SW480 (cell line): ENCODE results near the gene LIX1.

Experiments
- DNase-seq: peaks from one replicate; pipeline ENCODE4 v3.0.0-alpha.2; 2016; ENCODE audit warnings: low spot score

Gene LIX1

DNA sequence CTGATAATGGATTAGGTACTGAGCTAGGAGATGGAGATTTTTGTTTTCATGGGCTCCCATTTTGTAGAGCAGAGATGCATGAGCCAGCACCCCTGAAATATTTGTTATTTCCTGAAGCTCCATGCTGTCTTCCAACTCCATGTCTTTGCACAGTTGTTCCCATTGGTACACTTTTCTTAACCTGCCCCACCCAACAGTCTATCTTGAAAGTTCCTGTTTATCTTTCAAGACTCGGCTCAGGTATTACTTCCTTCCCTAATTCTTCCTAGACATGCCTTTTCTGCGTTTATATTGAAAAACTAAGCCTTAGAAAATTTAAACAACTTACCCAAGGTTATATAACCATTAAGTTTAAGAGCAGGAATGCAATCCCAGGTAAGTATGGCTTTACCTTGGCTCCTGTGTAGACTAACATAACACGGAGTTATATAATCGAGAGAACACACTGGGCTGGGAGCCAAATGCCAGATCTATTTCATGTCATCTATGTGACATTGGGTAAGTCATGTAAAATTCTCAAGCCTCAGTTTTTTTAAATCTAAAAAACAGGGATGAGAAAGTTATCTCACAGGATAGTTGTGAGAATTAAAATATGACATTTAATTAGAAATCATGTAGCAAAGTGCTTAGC is 67.4 kb downstream of the LIX1 start:
- no peak for DNase-seq

DNA sequence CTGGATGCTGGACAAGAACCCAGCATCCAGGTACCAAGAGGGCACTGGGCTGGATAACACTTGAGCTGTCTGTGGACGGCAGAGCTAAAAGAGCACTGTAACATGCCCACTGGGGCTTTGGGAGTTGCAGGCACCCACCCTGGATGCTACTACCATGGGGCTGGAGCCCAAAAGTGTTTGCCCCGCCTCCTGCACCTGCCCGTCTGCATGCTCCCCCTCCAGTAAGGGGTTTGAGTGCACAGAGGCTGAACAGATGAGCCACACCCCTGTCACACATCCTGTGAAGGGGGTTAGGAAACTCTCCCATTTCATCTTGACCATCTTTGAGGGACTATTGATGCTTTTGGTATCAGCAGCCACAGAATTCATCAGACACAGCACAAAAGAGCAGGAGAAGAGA is 69.0 kb downstream of the LIX1 start:
- DNase-seq = no peak

DNA sequence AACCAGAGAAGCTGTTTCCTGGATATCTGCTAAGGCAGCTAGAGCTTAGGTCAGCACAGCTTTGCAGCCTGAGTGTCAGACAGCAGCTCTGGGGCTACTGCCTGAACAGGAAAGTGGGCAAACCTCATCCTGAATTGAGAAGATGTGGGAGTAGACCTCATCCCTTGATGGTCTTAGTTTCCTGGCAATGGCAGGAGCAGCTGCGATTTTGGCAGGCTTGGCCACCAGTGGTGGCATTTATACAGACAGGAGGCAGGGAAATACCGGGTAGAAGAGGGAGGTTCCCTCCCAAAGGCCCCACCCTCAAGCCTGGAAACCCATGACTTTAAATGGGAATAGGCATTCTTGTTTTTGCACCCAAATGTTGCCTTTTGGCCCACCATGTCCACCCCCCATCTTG is 69.7 kb downstream of the LIX1 start:
- no peak for DNase-seq

DNA sequence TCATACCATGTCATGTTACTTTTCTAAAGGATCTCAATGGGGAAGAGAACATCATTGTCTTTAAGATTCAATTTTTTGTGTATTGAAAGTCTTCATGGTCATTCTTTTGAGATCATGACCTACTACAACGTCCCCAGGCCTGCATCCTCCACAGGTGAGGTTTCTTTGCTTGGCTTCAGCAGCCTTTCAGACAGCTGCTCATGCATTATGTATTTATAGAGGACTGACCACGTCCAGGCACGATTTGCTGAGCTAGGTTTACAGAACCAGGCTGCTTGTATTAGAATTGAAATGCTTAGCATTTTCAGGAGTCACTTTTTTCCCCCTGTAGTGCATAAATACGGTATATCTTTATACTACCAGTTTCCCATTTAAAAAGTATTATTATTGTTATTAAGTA is 70.4 kb downstream of the LIX1 start:
- DNase-seq = no peak

DNA sequence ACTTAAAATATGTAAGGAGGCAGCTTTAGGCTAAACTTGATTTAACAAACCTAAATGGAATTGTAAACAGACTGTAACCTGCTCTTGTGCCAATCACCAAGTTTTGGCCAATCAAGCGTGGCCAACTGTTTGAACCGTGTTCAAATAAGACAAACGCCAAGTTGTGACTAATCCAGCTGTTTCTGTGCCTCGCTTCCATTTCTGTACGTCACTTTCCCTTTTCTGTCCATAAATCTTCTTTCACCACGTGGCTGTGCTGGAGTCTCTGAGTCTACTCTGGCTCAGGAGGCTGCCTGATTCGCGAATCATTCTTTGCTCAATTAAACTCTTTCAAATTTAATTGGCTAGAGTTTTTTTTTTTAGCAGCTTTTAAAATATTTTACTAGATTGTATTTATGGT is 71.3 kb downstream of the LIX1 start:
- DNase-seq = no peak

DNA sequence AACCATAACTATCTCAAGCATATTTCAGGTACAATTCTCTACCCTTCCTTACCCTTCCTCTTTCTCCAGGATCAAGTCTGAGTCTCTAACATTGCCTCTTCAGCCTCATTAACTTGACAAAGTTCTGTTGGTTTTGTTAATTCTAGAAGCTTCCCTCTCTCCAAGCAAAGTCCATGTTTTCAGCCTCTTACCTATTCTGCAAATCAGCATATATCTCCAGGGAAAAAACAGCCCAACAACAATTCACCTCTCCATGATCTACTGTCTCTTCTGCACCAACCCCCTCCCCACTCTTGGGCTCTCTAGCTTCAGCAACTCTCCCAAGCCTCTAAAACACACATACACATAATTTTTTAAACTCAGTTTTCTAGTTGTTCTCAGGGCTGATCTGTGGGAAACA is 72.2 kb downstream of the LIX1 start:
- no peak for DNase-seq

DNA sequence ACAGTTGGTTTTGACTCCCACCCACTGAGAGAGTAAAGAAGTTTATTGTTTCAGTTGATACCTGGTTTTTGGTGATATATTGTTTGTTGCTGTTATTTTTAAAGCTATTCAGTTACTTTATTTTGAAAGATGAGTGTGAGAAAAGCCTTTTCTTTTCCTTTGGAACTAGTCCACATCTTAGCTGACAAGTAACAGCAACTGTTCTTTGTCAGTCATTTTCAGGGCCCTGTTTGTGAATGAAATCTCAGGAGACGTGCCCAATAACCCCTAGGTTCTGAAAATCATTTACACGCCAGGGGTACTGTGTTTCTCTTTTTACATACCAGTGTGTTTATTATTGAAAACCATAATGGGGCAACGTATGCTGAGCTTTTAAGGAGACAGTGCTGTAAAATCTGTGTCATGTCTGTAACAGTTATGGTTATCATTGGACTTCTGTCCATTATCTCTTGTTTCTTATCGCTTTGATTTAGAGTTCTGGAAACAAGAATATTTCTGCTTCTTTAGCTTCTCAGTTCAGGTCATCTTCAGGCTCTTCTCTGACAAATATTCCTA is 75.0 kb downstream of the LIX1 start:
- DNase-seq = no peak

DNA sequence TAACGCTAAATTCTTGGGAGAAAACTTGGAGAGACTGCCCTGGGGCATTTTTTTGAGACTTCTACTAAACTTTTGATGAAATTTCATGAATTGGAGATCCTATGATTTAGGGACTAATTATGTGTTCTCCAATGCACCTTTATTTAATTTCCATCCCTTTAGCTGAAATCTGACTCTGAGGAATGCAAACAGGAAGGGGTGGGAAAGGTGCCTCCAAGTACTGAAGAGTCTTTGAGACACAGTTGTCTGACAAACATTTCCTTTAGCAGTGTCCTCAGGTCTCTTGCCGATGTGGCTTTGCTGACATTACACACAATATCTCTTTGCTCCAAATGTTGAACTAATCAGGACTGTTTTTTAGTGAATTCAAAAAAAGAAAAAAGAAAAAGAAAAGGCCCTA is 76.9 kb downstream of the LIX1 start:
- DNase-seq = no peak

DNA sequence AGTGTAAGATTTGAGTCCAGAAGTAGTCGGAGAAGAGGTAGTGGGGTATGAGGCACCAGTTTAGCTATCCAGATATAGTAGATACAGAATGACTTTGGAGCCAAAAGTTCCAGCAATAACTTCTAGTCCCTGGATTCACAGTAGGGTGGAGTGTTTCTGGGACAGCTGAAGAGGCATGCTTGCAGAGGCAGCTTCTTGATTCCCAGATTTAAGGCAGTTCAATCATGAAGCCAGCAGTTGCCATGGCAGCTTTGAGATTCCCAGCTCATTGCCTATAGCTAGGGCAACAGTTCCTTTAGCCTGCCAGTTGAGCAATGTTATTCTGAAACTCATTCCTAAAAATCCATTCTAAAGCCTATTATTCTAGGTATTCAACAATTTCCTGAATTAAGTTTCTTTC is 79.2 kb downstream of the LIX1 start:
- no peak for DNase-seq

DNA sequence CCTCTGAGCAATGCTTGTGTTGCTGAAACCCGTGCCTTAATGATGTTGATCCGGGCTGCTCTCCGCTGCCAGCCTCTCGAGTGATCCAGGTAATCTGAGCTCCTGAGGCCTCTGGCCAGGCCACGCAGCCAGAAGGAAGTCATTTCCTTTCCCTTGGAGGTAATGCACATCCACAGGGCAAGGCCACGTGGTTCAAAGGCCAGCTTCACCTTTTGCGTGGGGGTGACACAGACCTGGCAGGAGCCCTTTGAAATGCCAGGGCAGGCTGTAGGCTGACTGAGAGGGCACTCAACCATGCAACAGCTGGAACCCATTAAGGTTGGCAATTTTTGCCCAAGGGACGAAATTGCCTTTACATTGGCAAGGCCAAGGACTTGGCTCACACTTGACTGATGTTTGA is 80.4 kb downstream of the LIX1 start:
- no peak for DNase-seq

DNA sequence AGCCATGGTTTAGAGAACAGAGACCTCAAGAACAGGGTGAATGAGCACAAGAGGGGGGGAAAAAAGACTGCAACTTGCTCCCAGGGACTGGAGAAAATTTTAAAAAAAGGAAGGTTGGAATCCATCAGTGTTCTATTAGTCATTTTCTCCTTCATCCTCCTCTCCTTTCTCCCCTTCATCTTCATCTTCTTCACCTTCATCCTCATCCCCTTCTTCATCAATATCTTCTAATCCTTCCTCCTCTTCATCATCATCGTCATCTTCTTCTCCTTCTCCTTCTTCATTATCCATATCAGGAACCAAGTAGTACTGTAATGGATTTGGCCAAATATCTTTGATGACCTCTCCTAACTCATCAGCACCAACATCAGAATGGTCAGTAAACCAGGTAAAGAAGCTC is 86.1 kb downstream of the LIX1 start:
- no peak for DNase-seq

DNA sequence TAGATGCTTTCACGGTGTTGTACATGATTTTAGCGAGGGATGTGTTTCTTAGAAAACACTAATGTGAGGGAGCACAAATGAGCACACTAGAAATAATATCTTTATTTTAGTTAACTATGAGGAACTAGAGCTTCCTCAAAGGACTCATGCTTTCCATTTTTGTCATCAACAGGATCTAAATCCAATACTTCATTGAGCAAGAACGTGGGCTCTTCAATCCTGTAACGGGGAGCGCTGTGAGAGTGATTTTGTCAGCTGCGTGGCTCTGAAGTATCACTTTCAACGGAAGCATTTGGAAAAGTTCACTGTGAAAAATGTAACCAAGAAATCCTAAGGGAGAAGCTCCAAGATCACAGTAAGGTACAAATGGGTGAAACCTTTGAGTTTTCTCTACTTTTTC is 93.2 kb downstream of the LIX1 start:
- DNase-seq = no peak

DNA sequence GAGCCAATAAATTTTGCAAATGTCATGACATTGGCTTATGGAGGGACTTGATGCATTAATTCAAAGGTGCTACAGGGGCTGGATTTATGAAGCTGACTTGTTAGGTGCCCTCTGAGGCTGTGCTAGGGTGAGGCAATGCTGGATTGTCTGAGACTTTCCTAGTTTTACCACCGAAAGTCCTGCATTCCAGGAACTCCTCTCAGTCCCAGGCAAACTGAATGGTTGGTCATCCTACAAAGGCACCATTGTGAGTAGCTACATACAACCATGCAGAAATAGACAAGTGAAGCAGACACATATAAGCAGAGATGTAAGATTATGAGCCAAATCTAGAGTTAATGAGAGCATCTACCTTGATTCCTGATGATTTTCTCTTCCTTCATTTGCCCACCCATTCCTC is 95.3 kb downstream of the LIX1 start:
- DNase-seq = no peak

DNA sequence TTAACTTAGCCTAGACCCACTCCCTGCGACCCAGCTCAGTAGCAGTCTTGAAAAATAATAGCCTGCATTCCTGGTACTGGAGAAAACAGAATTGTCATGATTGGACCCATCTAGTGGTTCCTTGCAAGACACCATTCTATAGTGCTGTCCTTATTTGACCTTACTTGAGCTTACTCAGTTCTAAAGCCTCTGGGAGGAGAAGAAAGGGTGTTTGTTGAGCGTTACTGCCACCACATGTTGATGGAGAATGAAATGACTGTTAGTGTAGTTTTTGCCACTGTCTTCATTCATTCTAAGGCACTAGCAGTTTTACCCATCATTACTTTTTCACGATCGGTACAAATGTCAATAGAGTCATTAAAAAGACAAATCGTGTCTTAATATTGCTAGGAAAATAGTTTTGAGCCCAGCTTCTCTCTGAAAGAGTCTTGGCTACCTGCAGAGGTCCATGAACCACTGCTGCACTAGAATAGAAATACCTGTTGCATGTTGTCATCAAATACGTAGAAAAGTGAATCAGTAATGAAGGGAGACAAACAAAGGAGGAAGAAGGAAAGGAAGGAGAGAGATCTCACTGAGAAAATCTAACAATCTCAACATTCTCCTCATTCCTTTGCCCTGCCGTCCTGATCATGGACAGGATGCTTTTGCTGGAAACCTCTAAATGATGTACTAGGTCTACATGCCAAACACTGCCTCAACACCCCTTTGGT is 96.0 kb downstream of the LIX1 start:
- DNase-seq = peak; percentile 21

DNA sequence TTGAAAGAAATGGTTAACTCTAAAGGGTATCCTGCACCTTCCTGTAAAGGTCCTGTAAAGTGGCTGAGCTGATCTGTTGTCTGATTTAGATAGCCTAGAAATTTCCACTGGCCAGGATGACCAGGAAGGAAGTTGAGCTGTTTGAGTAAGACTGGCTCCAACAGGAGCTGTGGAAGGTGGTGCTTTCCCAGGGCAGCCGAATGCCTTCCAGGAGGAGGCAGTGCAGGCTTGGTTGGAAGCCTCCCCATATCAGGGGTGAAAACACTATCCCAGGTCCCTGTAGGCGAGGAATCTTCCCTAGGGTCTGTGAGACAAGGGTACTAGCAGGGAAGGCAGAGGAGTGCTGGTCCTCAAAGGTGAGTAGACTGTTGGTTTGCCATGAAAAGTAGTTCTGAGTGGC is 98.4 kb downstream of the LIX1 start:
- DNase-seq = peak; percentile 36

DNA sequence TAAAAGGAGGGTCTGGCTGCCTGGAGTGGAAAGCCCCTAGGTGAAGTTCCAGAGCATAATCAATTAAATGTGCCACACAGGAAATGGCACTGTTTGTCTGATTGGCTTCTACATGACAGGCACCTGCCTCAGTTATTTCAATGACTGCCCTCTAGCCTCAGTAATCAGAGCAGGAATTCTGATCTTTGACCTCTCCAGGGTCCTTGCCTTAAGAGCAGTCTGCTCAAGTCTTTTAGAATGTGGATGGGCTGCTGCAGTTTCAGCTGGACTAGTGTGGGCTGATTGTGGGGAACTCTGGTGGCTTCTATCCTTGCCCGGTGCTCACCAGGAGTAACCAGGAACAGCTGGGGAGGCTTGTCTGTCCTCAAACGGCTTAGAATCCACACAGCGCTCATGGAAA is 98.9 kb downstream of the LIX1 start:
- no peak for DNase-seq

DNA sequence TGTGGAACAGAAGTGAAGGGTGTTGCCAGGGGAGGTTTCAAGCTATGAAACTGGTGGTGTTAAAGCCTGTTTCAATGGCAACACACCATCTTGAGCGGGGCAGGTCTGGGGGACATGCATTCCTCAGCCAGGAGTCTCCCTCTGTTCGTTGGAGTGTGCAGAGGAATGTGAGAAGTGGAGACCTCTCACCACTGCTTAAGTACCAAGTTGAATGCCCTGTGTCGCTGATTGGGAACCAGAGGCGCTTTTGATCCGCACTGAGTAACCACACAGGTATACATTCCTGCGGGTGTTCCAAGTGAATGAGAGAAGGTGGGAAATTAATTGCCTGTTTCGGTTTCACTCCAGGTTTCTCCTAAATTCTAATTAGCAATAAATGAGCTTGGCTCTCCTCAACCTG is 99.4 kb downstream of the LIX1 start:
- peak; percentile 63 for DNase-seq
